Hindlimb muscle (tissue), 1 donor: Measurements from ENCODE around the gene TMEM235. TPM values are rescaled to one million over a fixed set of nuclear protein-coding genes. Genes with fewer than 3 reads are reported as not detected.
A peak's percentile ranks its signal among the peaks of the same experiment; 100 is the strongest.

Experiments used
- DNase-seq: peaks from one replicate; pipeline ENCODE4 v3.0.0-alpha.2; 2013
- polyA plus RNA-seq: library from polyadenylated mRNA; unstranded; fragments of 120-200 nt; gene quantifications from one replicate; pipeline ENCODE4 v1.2.1, GENCODE V29; 2013; ENCODE audit not compliant: insufficient read length

TMEM235 gene
- polyA plus RNA-seq, 1 donor = not detected

DNA sequence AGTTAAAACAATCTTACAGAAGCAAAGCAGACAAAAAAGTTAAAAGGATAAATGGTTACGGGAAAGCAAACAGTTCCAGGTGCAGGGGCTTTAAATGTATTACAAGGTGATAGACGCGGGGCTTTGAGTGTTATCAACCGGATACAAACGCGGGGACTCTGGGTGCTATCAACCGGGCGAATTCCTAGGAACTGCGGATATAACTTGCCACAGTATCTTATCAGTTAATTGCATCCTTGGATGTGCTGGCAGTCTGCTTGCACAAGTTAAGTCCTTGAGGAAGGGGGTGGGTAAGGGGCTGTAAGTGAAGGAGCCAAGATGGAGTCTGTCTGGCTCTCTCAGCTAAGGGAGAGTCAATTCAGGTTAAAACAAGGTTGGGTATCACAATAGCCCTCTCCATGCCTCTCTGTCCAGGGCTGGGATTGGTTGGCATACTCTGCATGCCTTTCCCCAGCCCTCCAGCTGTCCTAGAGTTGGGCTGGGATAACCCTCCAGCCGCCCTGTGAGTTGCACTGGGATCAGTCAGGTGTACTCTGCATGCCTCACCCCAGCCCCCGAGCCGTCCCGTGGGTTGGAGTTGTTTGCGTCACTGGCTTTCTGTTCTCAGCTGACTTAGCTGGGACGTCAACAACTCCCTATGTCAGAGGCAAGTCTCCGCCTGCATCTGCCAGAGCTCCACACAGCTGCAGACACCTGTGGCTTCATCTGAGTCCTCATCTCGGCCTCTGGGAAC is 40.9 kb downstream of the TMEM235 start:
- DNase-seq = no peak

DNA sequence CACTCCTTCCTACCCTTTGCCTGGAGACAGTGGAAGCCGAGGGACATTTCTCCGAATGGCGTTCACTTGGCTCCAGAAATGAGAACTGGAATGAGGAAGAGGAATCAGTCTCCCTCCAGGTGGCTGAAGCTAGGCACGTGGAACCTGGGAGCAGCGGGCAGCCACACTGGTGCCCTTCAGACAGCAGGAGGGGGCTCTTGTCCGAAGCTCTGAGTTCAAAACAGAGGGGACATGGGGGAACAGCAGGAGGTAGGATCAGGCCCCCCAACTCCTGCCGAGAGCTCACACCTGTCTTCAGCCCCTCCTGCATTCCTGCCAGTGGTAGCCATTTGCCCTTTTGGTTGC is 41.5 kb downstream of the TMEM235 start:
- DNase-seq = no peak

DNA sequence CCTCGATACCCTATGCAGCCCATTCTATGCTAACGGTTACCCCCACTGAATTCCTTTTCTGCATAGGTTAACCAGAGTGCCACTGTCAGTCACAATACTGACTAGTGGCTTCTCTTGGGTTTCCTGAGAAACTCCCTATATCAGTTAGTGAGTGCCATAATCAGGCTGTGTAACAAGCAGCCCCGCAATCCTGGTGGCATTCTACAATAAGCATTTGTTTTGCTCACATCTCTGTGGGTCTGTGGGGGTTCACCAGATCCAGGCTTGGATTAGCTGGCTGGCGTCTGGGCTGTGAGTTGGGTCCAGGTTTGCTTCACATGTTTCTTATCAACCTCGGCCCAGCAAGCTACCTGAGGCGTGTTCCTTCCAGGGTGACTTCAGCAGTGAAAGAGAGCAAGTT is 42.4 kb downstream of the TMEM235 start:
- DNase-seq = no peak

DNA sequence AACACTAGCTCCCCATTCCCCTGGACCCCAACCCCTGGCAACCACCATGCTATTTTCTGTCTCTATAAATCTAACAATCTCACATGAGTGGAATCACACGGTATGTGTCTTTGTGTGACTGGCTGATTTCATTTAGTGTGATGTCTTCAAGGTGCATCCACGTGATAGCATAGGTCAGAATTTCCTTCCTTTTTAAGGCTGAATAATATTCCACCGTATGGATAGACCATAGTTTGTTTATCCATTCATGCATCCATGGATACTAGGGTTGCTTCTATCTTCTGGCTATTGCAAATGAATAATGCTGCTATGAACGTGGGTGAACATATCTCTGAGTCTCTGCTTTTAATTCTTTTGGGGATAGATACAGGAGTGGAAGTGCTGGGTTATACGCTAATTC is 43.9 kb downstream of the TMEM235 start:
- DNase-seq = no peak

DNA sequence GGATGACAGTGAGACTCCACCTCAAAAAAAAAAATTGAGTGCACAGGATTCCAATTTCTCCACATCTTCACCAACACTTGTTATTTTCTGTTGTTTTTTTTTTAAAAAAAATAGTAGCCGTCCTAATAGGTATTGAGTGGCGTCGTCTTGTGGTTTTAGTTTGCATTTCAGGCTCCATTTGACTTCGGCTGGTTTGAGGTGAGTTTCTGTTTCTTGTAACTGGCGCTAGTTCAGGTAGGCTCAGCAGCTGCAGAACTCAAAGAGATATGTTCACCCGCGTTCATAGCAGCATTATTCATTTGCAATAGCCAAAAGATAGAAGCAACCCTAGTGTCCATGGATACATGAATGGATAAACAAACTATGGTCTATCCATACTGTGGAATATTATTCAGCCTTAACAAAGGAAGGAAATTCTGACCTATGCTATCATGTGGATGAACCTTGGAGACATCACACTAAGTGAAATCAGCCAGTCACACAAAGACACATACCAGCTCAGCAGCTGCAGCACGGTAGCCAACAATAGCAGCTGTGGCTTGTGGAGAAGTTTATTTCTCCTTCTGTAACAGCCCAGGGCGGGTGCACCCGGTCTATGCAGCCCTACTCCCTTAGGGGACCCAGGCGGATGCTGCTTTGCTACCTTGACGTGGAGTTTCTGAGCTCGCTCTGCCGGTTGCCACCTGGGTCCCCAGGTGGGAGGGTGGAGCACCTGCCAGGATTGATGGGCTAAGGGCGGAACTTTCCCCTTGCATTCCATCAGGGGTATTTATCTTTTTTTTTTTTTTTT is 44.9 kb downstream of the TMEM235 start:
- no peak for DNase-seq

DNA sequence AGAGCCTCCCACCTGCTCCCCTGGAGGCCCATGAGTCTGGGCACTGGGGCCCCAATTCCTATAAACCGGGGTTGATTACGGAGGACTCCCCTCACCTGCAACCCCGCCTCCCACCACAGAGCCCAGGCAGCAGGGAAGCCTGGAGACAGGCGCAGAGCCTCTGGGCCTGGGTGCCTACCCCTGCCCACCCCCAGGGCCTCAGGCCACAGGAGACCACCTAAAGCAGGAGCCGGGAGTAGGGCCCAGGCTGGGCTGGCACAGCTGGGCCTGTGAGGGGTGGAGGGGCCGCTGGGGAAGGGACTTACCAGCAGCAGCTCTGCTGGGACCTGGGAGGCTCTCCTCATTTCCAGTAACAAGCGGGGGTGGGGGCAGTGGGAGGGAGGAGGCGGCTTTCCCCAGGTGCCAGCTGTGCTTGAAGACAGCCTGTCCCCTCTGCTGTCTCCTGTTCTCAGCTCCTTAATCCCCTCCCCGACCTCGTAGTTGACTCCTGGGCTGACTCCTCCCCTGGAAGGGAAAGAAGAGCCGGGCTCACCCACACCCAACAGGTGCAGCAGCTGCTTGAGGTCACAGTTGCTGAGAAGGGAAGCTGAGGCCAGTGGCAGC is 46.8 kb downstream of the TMEM235 start:
- DNase-seq = no peak

DNA sequence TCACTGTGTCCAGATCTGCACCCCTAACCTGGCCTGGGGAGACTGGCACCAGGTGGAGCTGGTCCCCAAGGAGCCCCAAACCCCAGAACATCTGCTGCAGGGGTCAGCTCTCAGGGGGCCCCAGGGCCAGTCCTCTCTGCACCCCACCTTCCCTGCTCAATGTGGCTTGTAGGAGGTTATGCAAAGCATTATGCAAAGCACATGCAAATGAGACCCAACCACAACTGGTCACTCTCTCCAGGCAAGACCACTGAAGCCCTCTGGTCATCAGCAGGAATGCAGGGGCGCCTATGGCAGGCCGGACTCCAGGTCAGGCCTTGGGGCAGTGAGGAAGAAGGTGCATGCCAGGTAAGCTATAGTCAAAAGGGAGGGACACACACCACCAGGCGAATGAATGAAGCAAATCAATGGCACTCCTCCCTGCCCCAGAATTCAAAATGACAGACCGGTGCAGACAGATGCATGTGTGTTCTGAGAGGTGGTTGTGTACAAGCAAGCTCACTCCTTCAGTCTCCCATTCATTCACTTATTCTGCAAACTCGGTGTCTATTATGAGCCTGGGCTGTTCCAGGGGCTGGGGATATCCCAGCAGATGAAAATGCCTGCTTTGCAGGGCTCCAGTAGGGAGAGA is 48.0 kb downstream of the TMEM235 start:
- no peak for DNase-seq

DNA sequence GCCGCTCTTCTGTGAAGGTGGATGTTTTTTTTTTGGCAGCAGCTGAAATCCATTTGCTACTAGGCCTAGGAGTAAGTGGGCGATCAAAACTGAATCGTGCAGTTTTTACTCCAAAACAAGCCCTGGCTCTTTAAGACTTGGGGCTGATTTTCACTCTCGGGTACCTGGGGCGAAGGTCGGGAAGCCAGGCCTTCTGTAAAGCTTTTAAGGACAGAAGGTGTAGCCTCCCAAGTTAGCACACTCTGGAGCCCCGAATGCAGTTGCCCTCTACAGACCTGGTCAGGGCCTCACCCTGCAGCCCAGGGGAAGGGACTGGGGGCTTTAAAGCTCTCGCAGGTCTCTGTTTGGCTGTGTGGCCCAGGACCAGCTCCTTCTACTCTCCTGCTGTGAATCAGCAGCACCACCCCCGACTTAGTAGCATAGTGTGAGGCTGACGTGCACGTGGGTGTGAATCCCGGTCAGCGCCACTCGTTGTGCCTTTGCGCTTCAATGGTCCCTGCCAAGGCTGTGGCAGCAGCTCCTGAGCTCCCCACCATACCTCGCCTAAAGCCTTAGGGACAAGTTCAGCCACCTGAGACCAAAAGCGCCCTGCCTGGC is 49.9 kb downstream of the TMEM235 start:
- no peak for DNase-seq

DNA sequence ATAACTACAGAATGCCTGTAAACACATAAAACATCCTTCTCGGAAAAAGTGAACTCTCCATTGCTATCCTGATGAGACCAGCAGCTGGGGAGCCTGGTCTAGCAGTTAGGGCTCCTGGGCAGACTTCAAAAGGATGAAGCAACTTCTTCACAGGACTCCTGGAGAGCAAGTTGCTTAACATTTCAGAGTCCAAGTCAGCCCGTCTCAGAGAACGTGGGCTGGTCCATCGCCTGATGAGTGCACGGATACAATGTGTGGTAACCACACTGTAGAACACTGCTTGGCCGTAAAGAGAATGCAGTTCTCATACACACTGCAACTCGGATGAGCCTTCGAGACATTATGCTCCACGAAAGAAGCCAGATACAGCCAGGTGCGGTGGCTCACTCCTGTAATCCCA is 52.7 kb downstream of the TMEM235 start:
- no peak for DNase-seq

DNA sequence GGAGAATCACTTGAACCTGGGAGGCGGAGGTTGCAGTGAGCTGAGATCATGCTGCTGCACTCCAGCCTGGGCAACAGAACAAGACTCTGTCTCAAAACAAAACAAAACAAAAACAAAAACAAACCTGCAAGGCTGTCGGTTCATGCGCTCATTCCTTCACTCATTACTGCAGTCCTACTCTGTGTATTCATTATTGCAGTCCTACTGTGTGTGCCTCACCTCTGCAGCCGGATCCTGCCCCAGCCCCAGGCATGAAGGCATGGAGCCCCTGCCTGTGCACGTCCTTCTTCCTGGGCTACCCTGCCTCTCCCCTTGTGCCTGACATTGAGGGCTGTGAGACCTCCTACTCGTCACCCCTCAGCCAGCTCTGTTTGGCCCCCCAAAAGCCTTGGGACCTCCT is 57.6 kb downstream of the TMEM235 start:
- no peak for DNase-seq

DNA sequence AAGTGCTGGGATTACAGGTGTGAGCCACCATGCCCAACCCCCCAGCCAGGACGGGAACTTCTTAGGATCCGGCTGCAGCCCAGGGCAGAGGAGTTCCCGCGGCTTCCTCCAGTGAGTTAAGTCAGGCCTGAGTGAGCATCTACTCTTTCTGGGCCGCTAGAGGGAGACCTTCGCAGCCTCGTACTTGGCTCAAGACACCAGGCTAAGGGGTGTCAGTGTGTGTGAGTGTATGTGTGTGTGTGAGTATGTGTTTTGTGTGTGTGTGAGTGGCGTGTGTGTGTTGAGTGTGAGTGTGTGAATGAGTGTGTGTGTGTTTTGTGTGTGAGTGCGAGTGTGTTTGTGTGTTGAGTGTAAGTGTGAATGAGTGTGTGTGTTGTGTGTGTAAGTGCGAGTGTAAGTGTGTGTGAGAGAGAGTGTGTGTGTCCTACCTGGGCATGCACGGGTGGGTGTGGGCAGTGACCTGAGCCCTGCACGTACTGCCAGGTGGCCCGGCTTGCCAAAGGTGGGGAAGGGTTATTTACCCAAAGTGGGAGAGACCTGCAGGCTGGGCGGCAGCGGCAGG is 58.5 kb downstream of the TMEM235 start:
- peak; percentile 87 for DNase-seq

Other genes starting within 250 kb of the TMEM235 start
- 46.2 TPM for gene TMC6, start 102.9 kb upstream of the TMEM235 start, polyA plus RNA-seq
- gene TMC8, start 100.9 kb upstream of the TMEM235 start, polyA plus RNA-seq = 3.7 TPM
- gene C17orf99, start 85.2 kb upstream of the TMEM235 start, polyA plus RNA-seq = 1.4 TPM
- 134 TPM for gene SYNGR2, start 63.0 kb upstream of the TMEM235 start, polyA plus RNA-seq
- 19.7 TPM for gene TK1, start 44.6 kb upstream of the TMEM235 start, polyA plus RNA-seq
- 40.0 TPM for gene AFMID, start 44.3 kb upstream of the TMEM235 start, polyA plus RNA-seq
- gene BIRC5, start 17.4 kb upstream of the TMEM235 start, polyA plus RNA-seq = 13.6 TPM
- gene SOCS3, start 128.4 kb downstream of the TMEM235 start, polyA plus RNA-seq = 14.4 TPM
- gene PGS1, start 147.0 kb downstream of the TMEM235 start, polyA plus RNA-seq = 29.7 TPM